Heart left ventricle (tissue), 16 donors: Measurements from ENCODE around the gene KIAA2012. TPM values are rescaled to one million over a fixed set of nuclear protein-coding genes. Genes with fewer than 3 reads are reported as not detected.

Experiments used
- ATAC-seq, 4 donors: fragments of 200-7000 bp; cut with Tn5 transposase; one replicate each; pipeline ENCODE4 v1.9.1; 2020 to 2022; ENCODE audit warnings: moderate library complexity in 4 of 4, mild to moderate bottlenecking in 3 of 4, moderate number of reproducible peaks in 1 of 4
- DNase-seq, 5 donors: peaks; one replicate each; pipeline ENCODE4 v3.0.0-alpha.2; 2020
- H3K27ac ChIP-seq, 12 donors: fragments of 200-600 bp; sonication (generic) in 4 of 12; one replicate each; pipeline versions ENCODE4 v1.5.0 to v1.8.0; 2016 to 2022; ENCODE audit warnings: mild to moderate bottlenecking in 2 of 12
- H3K27me3 ChIP-seq, 9 donors: fragments of 200-600 bp; sonication (generic) in 2 of 9; one replicate each; pipeline versions ENCODE4 v1.5.1 to v1.8.0; 2016 to 2022; ENCODE audit warnings: mild to moderate bottlenecking in 3 of 9
- H3K36me3 ChIP-seq, 9 donors: fragments of 200-600 bp; sonication (generic) in 2 of 9; one replicate each; pipeline versions ENCODE4 v1.5.0 to v1.8.0; 2018 to 2022; ENCODE audit warnings: mild to moderate bottlenecking in 2 of 9
- H3K4me1 ChIP-seq, 12 donors: fragments of 200-600 bp; sonication (generic) in 4 of 12; one replicate each; pipeline versions ENCODE4 v1.5.0 to v1.8.0; 2016 to 2022; ENCODE audit warnings: mild to moderate bottlenecking in 3 of 12
- H3K4me3 ChIP-seq, 12 donors: fragments of 200-600 bp; sonication (generic) in 4 of 12; one replicate each; pipeline versions ENCODE4 v1.5.0 to v1.8.0; 2017 to 2022; ENCODE audit warnings: mild to moderate bottlenecking in 9 of 12, moderate library complexity in 4 of 12
- H3K9me3 ChIP-seq, 12 donors: fragments of 200-600 bp; sonication (generic) in 4 of 12; one replicate each; pipeline versions ENCODE4 v1.5.0 to v1.8.0; 2016 to 2022; ENCODE audit warnings: mild to moderate bottlenecking in 1 of 12
- POLR2A ChIP-seq, 2 donors: fragments of 450-650 bp; IDR thresholded peaks; one replicate each; pipeline ENCODE4 v1.6.1; 2017; ENCODE audit warnings: antibody characterized with exemption in 2 of 2, mild to moderate bottlenecking in 2 of 2, moderate library complexity in 2 of 2
- WGBS, 4 donors: extraction: QIAGEN DNeasy Blood & Tissue Kit in 2 of 4; methylation state at CpG; one replicate each; pipeline versions ENCODE4 v1.1.5 to v1.1.7; 2013 to 2018; 5-methylcytosine and 5-hydroxymethylcytosine counted together
- intact Hi-C, 10 donors: fragments of 100-400 bp; cut with DNase I; formaldehyde crosslinking; loops; one replicate each; pipeline versions ENCODE4 v1.11.1 to v1.14.2; 2022
- polyA plus RNA-seq, 2 donors: library from polyadenylated mRNA; stranded (reverse); fragments of 200-250 nt; gene quantifications; one replicate each; pipeline ENCODE4 v1.2.3, GENCODE V29; 2013
- total RNA-seq, 9 donors: library from RNA; depleted of rRNA in 2 of 9; stranded (reverse); fragments of >200 nt in 2 of 9; fragmentation: NEBNext Ultra II Directional in 3 of 9; extraction: Animal tissue kit (Norgen Biotek cat#: 25700) in 3 of 9; gene quantifications; one replicate each; pipeline versions ENCODE4 v1.1.0 to v1.2.4, GENCODE V29; 2016 to 2023
- TF ChIP-seq, protein P1 (sequence below), 12 donors: fragments of 200-600 bp; sonication (generic) in 4 of 12; IDR thresholded peaks; one replicate each; pipeline versions ENCODE4 v1.5.0 to v1.8.0; 2018 to 2022; ENCODE audit warnings: antibody characterized with exemption in 12 of 12, mild to moderate bottlenecking in 5 of 12
- donor health status: ischemic (EF 13 %, LVEDD 7.1; RV severe dilation, severe dysfunction).
- donor health status: healthy with polysubstance abuse.
- donor health status: DM: no; HTN: yes; CAD: no.
- donor health status: DM: no; HTN: no; CAD: no.
- donor health status: ischemic (EF 25% LVEDD 6.9; RV normal size, moderate dysfunction).
- donor health status: ischemic (EF 25% LVEDD 5.7; RV mildly dilated, moderate dysfunction).
- donor health status: healthy.
- donor health status: DM: yes; HTN: yes; CAD: no.
- donor health status: ischemic (EF 35%, LVEDD 5.7; RV mildly dilated, moderate dysfunction).
- donor health status: nonischemic (EF 11% LVEDD 7.7; RV severe dilation, severe dysfunction).
- donor health status: DM: yes; HTN: yes; CAD: no.
- donor health status: PGD.
- donor health status: ischemic (EF 29% LVEDD 5.4; RV normal size, mild dysfunction).
- donor health status: nonischemic (EF 23%, LVEDD 6.1; RV moderate dilation, normal function).

KIAA2012 gene
- total and polyA plus RNA-seq, 11 donors, result 0.08 TPM; not detected in 10

DNA sequence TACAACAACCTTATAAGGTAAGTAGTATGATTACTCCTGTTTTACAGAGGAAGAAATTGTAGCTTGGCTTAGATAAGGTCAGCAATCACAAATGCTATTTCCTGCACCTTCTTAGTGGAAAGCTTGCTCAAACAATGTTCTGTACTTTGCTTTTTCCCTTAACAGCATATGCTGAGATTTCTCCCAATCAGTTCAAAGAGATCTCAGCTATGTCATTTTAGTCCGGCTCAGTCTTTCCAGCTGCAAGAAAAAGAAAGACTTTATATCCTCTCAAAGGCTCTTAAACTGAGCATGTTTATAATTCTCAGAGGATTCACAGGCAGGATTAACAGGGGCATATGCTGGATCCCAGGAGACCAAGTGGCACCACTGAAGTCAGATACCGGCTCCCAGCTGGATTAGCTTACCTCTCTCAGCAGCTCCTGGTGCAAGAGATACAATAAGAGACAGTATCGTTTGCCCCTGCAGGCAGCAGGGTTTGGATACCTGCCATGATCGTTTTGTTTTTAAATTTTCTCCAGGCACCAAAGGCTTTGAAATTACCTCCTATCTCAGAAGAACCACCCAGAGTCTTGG, 29.5 kb downstream of the KIAA2012 start:
- Histone ChIP-seq H3K27ac (no peak overlapping the region), H3K4me3 (no peak overlapping the region), H3K9me3 (no peaks in the 10 kb centered on the region), H3K27me3 (peaks cover 0 to 6% (median 0%) of the 10 kb centered on the region in 9 donors), H3K4me1 (no peaks in the 10 kb centered on the region), H3K36me3 (no peaks in the 10 kb centered on the region)
- intact Hi-C loops, result no loop called here
- ATAC-seq (no peak), DNase-seq (no peak)
- 32 to 45% (median 38%) methylated on average over 4 of the region's 4 CpGs for WGBS, 4 donors
- no peak for TF ChIP-seq POLR2A (IDR thresholded peaks at IDR 0.05)
- TF ChIP-seq, protein P1, sequence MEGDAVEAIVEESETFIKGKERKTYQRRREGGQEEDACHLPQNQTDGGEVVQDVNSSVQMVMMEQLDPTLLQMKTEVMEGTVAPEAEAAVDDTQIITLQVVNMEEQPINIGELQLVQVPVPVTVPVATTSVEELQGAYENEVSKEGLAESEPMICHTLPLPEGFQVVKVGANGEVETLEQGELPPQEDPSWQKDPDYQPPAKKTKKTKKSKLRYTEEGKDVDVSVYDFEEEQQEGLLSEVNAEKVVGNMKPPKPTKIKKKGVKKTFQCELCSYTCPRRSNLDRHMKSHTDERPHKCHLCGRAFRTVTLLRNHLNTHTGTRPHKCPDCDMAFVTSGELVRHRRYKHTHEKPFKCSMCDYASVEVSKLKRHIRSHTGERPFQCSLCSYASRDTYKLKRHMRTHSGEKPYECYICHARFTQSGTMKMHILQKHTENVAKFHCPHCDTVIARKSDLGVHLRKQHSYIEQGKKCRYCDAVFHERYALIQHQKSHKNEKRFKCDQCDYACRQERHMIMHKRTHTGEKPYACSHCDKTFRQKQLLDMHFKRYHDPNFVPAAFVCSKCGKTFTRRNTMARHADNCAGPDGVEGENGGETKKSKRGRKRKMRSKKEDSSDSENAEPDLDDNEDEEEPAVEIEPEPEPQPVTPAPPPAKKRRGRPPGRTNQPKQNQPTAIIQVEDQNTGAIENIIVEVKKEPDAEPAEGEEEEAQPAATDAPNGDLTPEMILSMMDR (IDR thresholded peaks at IDR 0.05), result no peak

DNA sequence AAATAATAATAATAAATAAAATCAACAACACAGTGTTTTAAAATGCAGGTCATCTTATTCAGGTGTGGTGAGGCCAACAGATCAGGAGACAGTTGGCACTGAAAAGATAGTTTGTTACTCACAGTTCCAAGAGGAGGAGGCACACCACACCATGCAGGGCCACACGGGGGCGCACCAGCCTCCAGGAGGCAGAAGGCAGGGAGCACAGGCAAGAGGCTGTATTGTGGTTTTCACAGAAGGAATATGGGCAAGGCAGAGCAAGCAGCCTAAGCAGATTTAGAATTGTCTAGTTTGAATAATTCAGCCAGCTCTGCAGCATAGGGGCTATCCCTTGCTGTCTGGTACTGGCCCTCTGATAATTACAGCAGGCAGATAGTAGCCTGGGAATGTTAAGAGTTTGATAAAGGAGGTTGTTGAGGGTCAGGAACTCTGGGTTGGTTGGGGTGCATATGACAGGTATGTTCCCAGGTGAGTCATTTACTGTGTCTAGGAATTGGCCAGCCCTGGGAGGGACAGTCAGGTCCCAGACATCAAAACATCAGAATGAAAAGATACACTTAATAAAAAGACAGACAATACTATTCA, 31.3 kb downstream of the KIAA2012 start:
- WGBS, 4 donors, result 31 to 52% (median 34%) methylated on average over 2 of the region's 2 CpGs

DNA sequence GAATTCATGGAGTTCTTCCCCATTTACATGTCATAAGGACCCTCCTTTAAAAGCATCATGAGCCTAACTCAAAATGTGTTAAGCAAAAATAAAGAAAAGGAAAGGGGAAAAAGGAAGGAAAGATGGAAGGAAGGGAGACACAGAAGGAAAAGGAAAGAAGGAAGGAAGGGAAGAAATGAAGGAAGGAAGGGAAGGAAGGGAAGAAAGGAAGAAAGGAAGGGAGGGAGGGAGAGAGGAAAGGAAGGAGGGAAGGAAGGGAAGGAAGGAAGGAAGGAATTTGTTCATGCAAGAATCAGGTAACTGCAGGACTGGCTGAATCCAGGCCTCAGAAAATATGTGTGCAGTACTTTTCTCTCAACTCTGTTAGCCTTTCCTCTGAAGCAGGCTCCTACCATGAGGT, 32.0 kb downstream of the KIAA2012 start:
- H3K9me3 ChIP-seq, result no peaks in the 10 kb centered on the region
- no peak for DNase-seq
- H3K27ac ChIP-seq, result no peak overlapping the region

More for the DNA sequence above, 31.3 kb downstream of the KIAA2012 start:
- DNase-seq (no peak), ATAC-seq (no peak)
- no peak for TF ChIP-seq POLR2A (IDR thresholded peaks at IDR 0.05)
- TF ChIP-seq, protein P1 (IDR thresholded peaks at IDR 0.05), result peak in 9 of 12 donors; percentile 12 to 70 (median 35)
- Histone ChIP-seq H3K9me3 (no peaks in the 10 kb centered on the region), H3K4me3 (no peak overlapping the region), H3K36me3 (no peaks in the 10 kb centered on the region), H3K4me1 (peaks cover 0 to 5% (median 0%) of the 10 kb centered on the region in 12 donors), H3K27ac (no peak overlapping the region), H3K27me3 (peaks cover 0 to 6% (median 0%) of the 10 kb centered on the region in 9 donors)
- intact Hi-C loops, result no loop called here

DNA sequence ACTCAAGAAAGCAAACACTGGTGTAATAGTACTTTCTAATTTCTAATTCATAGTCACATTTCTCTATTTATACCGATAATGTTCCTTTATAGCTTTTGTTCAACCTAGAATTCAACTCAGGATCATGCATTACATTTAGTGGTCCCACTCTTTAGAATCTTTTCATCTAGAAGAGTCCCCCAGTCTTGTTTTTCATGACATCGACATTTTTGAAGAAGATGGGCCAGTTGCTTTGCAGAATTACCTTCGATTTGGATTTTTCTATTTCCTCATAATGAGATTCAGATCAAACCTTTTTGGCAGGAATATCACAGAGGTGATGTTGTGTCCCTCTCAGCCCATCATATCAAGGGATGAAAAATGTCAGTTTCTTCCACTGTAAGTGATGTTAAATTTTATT, 35.3 kb downstream of the KIAA2012 start:
- Histone ChIP-seq H3K4me1 (peaks cover 0 to 11% (median 0%) of the 10 kb centered on the region in 12 donors), H3K27ac (no peak overlapping the region), H3K36me3 (no peaks in the 10 kb centered on the region), H3K9me3 (no peaks in the 10 kb centered on the region), H3K27me3 (peaks cover 0 to 13% (median 0%) of the 10 kb centered on the region in 9 donors), H3K4me3 (no peak overlapping the region)
- TF ChIP-seq, protein P1 (IDR thresholded peaks at IDR 0.05), result no peak
- no peak for TF ChIP-seq POLR2A (IDR thresholded peaks at IDR 0.05)
- DNase-seq, result no peak
- intact Hi-C loops, result no loop called here
- 94 to 97% (median 94%) methylated on average over 3 of the region's 3 CpGs for WGBS, 4 donors
- ATAC-seq, result no peak

More for the DNA sequence above, 32.0 kb downstream of the KIAA2012 start:
- intact Hi-C loops, result no loop called here
- Histone ChIP-seq H3K36me3 (no peaks in the 10 kb centered on the region), H3K4me3 (no peak overlapping the region), H3K27me3 (peaks cover 0 to 6% (median 0%) of the 10 kb centered on the region in 9 donors), H3K4me1 (peaks cover 0 to 11% (median 0%) of the 10 kb centered on the region in 12 donors)
- no peak for ATAC-seq
- no peak for TF ChIP-seq POLR2A (IDR thresholded peaks at IDR 0.05)
- TF ChIP-seq, protein P1 (IDR thresholded peaks at IDR 0.05), result no peak
